ENCODE results near the gene PALB2.

DNA sequence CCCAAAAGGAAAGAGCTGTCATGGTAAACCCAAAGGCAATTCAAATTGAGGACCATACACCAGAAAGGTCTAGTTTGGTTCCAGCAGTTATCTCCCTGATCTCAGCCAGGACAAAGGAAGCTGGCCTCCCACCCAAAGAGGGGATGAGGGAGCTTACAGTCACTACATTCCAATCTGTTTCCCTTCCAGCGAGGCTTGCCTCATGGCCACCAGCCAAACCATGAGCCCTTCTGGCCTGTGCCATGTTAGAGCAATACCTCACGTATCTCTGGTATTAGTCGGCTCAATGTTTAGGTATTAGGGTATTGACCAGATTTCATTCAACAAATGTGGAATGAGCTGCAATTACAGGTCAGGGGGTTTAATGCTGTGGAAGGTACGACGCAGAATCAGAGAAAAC is 53.4 kb downstream of the PALB2 start:
- TF ChIP-seq, protein P1, sequence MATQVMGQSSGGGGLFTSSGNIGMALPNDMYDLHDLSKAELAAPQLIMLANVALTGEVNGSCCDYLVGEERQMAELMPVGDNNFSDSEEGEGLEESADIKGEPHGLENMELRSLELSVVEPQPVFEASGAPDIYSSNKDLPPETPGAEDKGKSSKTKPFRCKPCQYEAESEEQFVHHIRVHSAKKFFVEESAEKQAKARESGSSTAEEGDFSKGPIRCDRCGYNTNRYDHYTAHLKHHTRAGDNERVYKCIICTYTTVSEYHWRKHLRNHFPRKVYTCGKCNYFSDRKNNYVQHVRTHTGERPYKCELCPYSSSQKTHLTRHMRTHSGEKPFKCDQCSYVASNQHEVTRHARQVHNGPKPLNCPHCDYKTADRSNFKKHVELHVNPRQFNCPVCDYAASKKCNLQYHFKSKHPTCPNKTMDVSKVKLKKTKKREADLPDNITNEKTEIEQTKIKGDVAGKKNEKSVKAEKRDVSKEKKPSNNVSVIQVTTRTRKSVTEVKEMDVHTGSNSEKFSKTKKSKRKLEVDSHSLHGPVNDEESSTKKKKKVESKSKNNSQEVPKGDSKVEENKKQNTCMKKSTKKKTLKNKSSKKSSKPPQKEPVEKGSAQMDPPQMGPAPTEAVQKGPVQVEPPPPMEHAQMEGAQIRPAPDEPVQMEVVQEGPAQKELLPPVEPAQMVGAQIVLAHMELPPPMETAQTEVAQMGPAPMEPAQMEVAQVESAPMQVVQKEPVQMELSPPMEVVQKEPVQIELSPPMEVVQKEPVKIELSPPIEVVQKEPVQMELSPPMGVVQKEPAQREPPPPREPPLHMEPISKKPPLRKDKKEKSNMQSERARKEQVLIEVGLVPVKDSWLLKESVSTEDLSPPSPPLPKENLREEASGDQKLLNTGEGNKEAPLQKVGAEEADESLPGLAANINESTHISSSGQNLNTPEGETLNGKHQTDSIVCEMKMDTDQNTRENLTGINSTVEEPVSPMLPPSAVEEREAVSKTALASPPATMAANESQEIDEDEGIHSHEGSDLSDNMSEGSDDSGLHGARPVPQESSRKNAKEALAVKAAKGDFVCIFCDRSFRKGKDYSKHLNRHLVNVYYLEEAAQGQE (IDR thresholded peaks at IDR 0.05; ENCODE audit: insufficient read depth in 1 of 2, low read depth in 2 of 2, low read length in 2 of 2) = no peak
- no peak for TF ChIP-seq TAF1 (IDR thresholded peaks at IDR 0.05; ENCODE audit: borderline replicate concordance, insufficient read depth, low read length)

Data from PFSK-1 (cell line).